Stomach (tissue), 9 donors: ENCODE results near the gene ZNF660. TPM values are rescaled to one million over a fixed set of nuclear protein-coding genes. Genes with fewer than 3 reads are reported as not detected.
"Not testable (repeated sequence)": the region's sequence is repeated elsewhere in the genome, so short reads cannot be mapped to it uniquely, and the experiment has no call there.

Experiments used
- DNase-seq, 2 donors: peaks; one replicate each; pipeline versions ENCODE4 v3.0.0 to v3.0.0-alpha.2; 2013 to 2019
- H3K27ac ChIP-seq, 5 donors: fragments of 200-600 bp in 4 of 5; sonication (generic) in 4 of 5; one replicate each; pipeline ENCODE4 v1.5.1; 2013 to 2019; ENCODE audit warnings: mild to moderate bottlenecking in 1 of 5, moderate library complexity in 1 of 5
- H3K27me3 ChIP-seq, 3 donors: fragments of 200-600 bp; sonication (generic); one replicate each; pipeline ENCODE4 v1.5.1; 2017 to 2019; ENCODE audit warnings: mixed run types in 1 of 3
- H3K36me3 ChIP-seq, 4 donors: fragments of 200-600 bp; sonication (generic); 1 replicate in 3 of 4; 2 replicates in 1 of 4; pipeline ENCODE4 v1.5.1; 2016 to 2019
- H3K4me1 ChIP-seq, 4 donors: fragments of 200-600 bp; sonication (generic); one replicate each; pipeline ENCODE4 v1.5.1; 2016 to 2019
- H3K4me3 ChIP-seq, 4 donors: fragments of 200-600 bp; sonication (generic) in 3 of 4; one replicate each; pipeline ENCODE4 v1.5.1; 2016 to 2019; ENCODE audit warnings: mild to moderate bottlenecking in 1 of 4
- H3K9me3 ChIP-seq, 4 donors: fragments of 200-600 bp; sonication (generic); one replicate each; pipeline ENCODE4 v1.5.1; 2016 to 2019
- CTCF ChIP-seq, 7 experiments: fragments of 450-650 bp in 4 of 7; fragments of 200-600 bp in 3 of 7; sonication (generic) in 3 of 7; IDR thresholded peaks; one replicate each; pipeline ENCODE4 v1.5.1; 2016 to 2019; ENCODE audit warnings: antibody characterized with exemption in 7 of 7, control low read depth in 2 of 7, mild to moderate bottlenecking in 1 of 7
- EP300 ChIP-seq: sonication (generic); formaldehyde crosslinking; IDR thresholded peaks from one replicate; pipeline ENCODE4 v1.6.1; 2017; ENCODE audit warnings: antibody characterized with exemption
- POLR2A ChIP-seq, 4 donors: fragments of 450-650 bp; IDR thresholded peaks; one replicate each; pipeline ENCODE4 v1.6.1; 2016; ENCODE audit warnings: antibody characterized with exemption in 4 of 4, control low read depth in 2 of 4, mild to moderate bottlenecking in 1 of 4, moderate library complexity in 1 of 4
- POLR2AphosphoS5 ChIP-seq, 3 donors: sonication (generic); formaldehyde crosslinking; IDR thresholded peaks; one replicate each; pipeline ENCODE4 v1.6.1; 2016; ENCODE audit warnings: antibody characterized with exemption in 3 of 3
- WGBS, 5 donors: extraction: QIAGEN DNeasy Blood & Tissue Kit in 3 of 5; methylation state at CpG; one replicate each; pipeline versions ENCODE4 v1.1.5 to v1.1.7; 2013 to 2018; 5-methylcytosine and 5-hydroxymethylcytosine counted together
- intact Hi-C: fragments of 100-400 bp; cut with DNase I; formaldehyde crosslinking; loops from one replicate; pipeline ENCODE4 v1.15.1; 2023; ENCODE audit warnings: low total_unique reads
- polyA plus RNA-seq, 3 donors: library from polyadenylated mRNA; stranded (reverse); fragments of 200-250 nt; gene quantifications; one replicate each; pipeline ENCODE4 v1.2.3, GENCODE V29; 2013
- total RNA-seq, 5 donors: library from RNA; depleted of rRNA; stranded (reverse); fragments of >200 nt; gene quantifications; one replicate each; pipeline versions ENCODE4 v1.1.0 to v1.2.3, GENCODE V29; 2014 to 2016
- donor health status: healthy with polysubstance abuse.
- donor health status: Bipolar disorder and iron deficiency.
- donor health status: healthy.

The ZNF660 gene
- total and polyA plus RNA-seq, 8 donors = 0.44 to 12.5 (median 0.72) TPM; not detected in 1

- intact Hi-C loops = no loop called here
- peaks cover 7 to 69% (median 50%) of the 10 kb centered on the region in 4 donors for H3K9me3 ChIP-seq
- no peaks in the 10 kb centered on the region for H3K27me3 ChIP-seq
- H3K4me3 ChIP-seq = no peak overlapping the region
- no peak overlapping the region for H3K27ac ChIP-seq
- 85 to 100% (median 96%) methylated on average over 1 of the region's 1 CpG for WGBS, 5 donors
- H3K4me1 ChIP-seq = no peaks in the 10 kb centered on the region
- no peak for DNase-seq
- H3K36me3 ChIP-seq = peaks cover 23 to 94% (median 75%) of the 10 kb centered on the region in 4 donors
- no peak for TF ChIP-seq CTCF (IDR thresholded peaks at IDR 0.05)
- TF ChIP-seq EP300 = no peak
- TF ChIP-seq POLR2AphosphoS5 (IDR thresholded peaks at IDR 0.05) = no peak
- TF ChIP-seq POLR2A (IDR thresholded peaks at IDR 0.05) = no peak
Measured at GRCh38 chr3:44568561-44568960, 16.2 kb upstream of the ZNF660 start.

- Histone ChIP-seq H3K4me1 (no peaks in the 10 kb centered on the region), H3K9me3 (peaks cover 7 to 81% (median 59%) of the 10 kb centered on the region in 4 donors), H3K27me3 (no peaks in the 10 kb centered on the region), H3K4me3 (no peak overlapping the region), H3K36me3 (peaks cover 23 to 70% (median 55%) of the 10 kb centered on the region in 4 donors), H3K27ac (no peak overlapping the region)
- intact Hi-C loops = no loop called here
- DNase-seq = no peak
- 82 to 98% (median 92%) methylated on average over 4 of the region's 4 CpGs for WGBS, 5 donors
- TF ChIP-seq CTCF (IDR thresholded peaks at IDR 0.05) (no peak), POLR2A (IDR thresholded peaks at IDR 0.05) (no peak), POLR2AphosphoS5 (IDR thresholded peaks at IDR 0.05) (no peak), EP300 (no peak)
Measured at GRCh38 chr3:44571024-44571423, 13.7 kb upstream of the ZNF660 start.

GRCh38 chr3:44576613-44577012, 8.2 kb upstream of the ZNF660 start:
- peak in 1 of 2 donors; percentile 10 for DNase-seq
- Histone ChIP-seq H3K9me3 (peaks cover 0 to 78% (median 44%) of the 10 kb centered on the region in 4 donors), H3K4me3 (no peak overlapping the region), H3K27me3 (peaks cover 0 to 4% (median 0%) of the 10 kb centered on the region in 3 donors), H3K4me1 (no peaks in the 10 kb centered on the region), H3K27ac (no peak overlapping the region), H3K36me3 (peaks cover 0 to 37% (median 13%) of the 10 kb centered on the region in 4 donors)
- intact Hi-C loops = no loop called here
- no peak for TF ChIP-seq POLR2AphosphoS5 (IDR thresholded peaks at IDR 0.05)
- no peak for TF ChIP-seq CTCF (IDR thresholded peaks at IDR 0.05)
- TF ChIP-seq EP300 = no peak
- no peak for TF ChIP-seq POLR2A (IDR thresholded peaks at IDR 0.05)

DNA sequence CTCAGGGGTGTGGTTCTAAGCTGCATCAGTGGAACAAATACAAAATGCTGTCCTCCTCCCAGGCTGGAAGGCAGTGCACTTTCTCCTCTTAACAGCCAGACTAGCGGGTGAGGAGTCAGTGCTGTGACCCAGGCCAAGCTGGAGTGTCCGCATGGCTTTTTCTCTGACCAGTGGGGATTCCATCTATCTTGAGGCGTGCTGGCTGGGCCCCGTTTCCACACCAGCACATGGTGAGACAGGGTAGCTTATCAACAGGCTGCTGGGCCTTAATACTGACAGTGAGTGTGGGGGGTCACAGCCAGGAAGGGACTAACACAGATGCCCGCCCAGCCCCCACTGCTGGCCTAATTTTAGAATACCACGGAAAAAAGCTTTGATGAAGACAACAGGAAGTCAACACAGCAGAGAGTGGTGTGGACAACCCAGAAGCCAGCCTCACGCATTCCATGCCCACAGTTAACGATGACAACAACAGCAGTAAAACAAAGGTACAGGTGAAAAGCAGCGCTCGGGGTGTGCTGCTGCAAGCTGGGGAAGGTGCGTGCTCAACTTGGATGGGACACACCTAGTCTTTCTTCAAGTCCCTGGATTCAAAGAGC, 7.3 kb upstream of the ZNF660 start:
- intact Hi-C loops, H3K27ac ChIP-seq: not testable (repeated sequence)
- 87 to 95% (median 94%) methylated on average over 9 to 11 of the region's 11 CpGs for WGBS, 5 donors

DNA sequence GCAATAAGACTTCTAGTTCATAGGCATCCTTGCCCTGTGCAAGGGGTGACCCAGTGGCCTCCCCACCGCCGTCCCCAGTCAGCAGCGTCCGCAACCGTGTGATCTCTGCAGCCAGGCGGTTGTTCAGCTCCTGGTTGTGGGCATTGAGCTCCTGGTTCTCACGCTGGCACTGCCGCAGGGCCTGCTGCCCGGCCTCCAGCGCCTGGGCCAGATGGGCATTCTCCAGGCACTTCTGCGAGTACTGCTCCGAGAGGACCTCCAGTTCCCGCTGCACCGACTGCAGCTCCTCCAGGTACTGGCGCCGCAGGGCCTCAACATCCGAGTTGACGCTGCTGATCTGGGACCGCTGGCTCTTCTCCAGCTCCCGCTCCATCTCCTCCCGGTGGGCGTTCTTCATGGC, 6.4 kb upstream of the ZNF660 start:
- H3K9me3 ChIP-seq = peaks cover 0 to 67% (median 32%) of the 10 kb centered on the region in 4 donors
- 95 to 99% (median 98%) methylated on average over 16 to 22 of the region's 22 CpGs for WGBS, 5 donors
- H3K27ac ChIP-seq, DNase-seq, H3K4me1 ChIP-seq, H3K27me3 ChIP-seq, intact Hi-C loops, H3K4me3 ChIP-seq: not testable (repeated sequence)
- peaks cover 0 to 20% (median 5%) of the 10 kb centered on the region in 4 donors for H3K36me3 ChIP-seq

More for the DNA sequence above, 7.3 kb upstream of the ZNF660 start:
- Histone ChIP-seq H3K36me3 (peaks cover 0 to 28% (median 7%) of the 10 kb centered on the region in 4 donors), H3K9me3 (peaks cover 0 to 75% (median 40%) of the 10 kb centered on the region in 4 donors)
- not testable (repeated sequence) for H3K27me3 ChIP-seq, H3K4me3 ChIP-seq, H3K4me1 ChIP-seq, DNase-seq

GRCh38 chr3:44578924-44579515, 5.7 kb upstream of the ZNF660 start:
- DNase-seq, intact Hi-C loops, H3K4me1 ChIP-seq, H3K27me3 ChIP-seq, H3K4me3 ChIP-seq, H3K27ac ChIP-seq: not testable (repeated sequence)
- H3K36me3 ChIP-seq = peaks cover 0 to 20% (median 5%) of the 10 kb centered on the region in 4 donors
- peaks cover 0 to 62% (median 29%) of the 10 kb centered on the region in 4 donors for H3K9me3 ChIP-seq
- 97 to 98% (median 97%) methylated on average over 26 to 37 of the region's 37 CpGs for WGBS, 5 donors

DNA sequence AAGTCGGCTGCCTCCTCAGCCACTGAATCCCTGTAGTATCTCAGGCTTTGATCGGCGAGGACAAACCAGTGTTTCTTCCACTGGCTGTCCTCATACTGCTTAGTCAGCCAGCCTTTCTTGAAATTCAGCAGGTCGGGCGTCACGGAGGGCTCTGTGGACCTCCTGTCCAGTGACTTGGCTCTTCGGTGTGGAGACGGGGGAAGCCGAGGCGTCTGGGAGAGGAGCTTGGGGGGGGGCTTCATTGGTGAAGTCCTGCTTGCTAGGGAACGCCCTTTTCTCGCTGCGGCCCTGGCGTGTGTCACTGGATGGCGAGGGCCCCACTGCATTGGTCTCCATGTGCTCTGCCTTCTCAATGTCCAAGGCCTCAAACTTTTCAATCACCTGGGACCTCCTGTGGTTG, 5.0 kb upstream of the ZNF660 start:
- peaks cover 0 to 58% (median 26%) of the 10 kb centered on the region in 4 donors for H3K9me3 ChIP-seq
- DNase-seq, intact Hi-C loops, H3K4me3 ChIP-seq, H3K27ac ChIP-seq: not testable (repeated sequence)
- peaks cover 0 to 20% (median 5%) of the 10 kb centered on the region in 4 donors for H3K36me3 ChIP-seq
- WGBS, 5 donors = 93 to 99% (median 97%) methylated on average over 15 of the region's 15 CpGs
- H3K27me3 ChIP-seq = peaks cover 0 to 12% (median 8%) of the 10 kb centered on the region in 3 donors
- peaks cover 0 to 11% (median 6%) of the 10 kb centered on the region in 4 donors for H3K4me1 ChIP-seq

DNA sequence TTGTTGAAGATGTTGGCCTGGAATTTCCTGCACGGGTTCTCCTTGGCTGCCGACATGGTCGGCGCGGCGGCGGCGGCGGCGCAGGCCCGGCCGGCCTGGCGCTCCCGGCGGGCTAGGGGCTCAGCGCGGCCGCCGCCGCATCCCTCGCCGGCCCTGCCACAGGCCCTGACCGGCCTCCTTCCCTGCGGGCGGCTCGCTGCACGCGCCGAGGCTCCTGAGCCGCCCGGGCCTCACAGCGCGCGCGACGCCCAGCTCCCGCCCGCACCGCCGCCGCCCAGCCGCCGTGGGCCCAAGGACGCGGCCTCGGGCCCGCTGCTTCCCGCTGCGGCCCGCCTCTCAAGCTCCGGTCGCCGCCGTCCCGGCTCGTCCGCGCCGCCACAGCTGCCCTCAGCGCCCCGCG, 3.8 kb upstream of the ZNF660 start:
- H3K4me3 ChIP-seq, intact Hi-C loops, H3K27ac ChIP-seq: not testable (repeated sequence)
- H3K4me1 ChIP-seq = peaks cover 0 to 22% (median 16%) of the 10 kb centered on the region in 4 donors
- H3K27me3 ChIP-seq = peaks cover 0 to 16% (median 8%) of the 10 kb centered on the region in 3 donors
- peak in 1 of 2 donors; percentile 3 for DNase-seq
- 24 to 63% (median 37%) methylated on average over 15 to 62 of the region's 62 CpGs for WGBS, 5 donors
- H3K36me3 ChIP-seq = peaks cover 0 to 20% (median 5%) of the 10 kb centered on the region in 4 donors
- peaks cover 0 to 48% (median 20%) of the 10 kb centered on the region in 4 donors for H3K9me3 ChIP-seq
